Subcutaneous abdominal adipose tissue (tissue), 5 donors: Measurements from ENCODE around the gene CSNK1D.
"Not testable (repeated sequence)": the region's sequence is repeated elsewhere in the genome, so short reads cannot be mapped to it uniquely, and the experiment has no call there.

ENCODE experiments used
- H3K27ac ChIP-seq: one replicate; pipeline ENCODE4 v1.7.0; 2013; ENCODE audit warnings: low read depth, mild to moderate bottlenecking, inconsistent platforms, low read length, moderate library complexity
- H3K27me3 ChIP-seq, 5 donors: one replicate each; pipeline ENCODE4 v1.7.0; 2013; ENCODE audit warnings: low read length in 5 of 5, inconsistent platforms in 1 of 5; ENCODE audit not compliant: control insufficient read depth in 5 of 5, insufficient read depth in 4 of 5
- H3K36me3 ChIP-seq, 5 donors: one replicate each; pipeline ENCODE4 v1.7.0; 2013; ENCODE audit warnings: low read length in 5 of 5; ENCODE audit not compliant: control insufficient read depth in 5 of 5, insufficient read depth in 5 of 5
- H3K4me1 ChIP-seq, 5 donors: one replicate each; pipeline ENCODE4 v1.7.0; 2013; ENCODE audit warnings: low read length in 5 of 5, mild to moderate bottlenecking in 3 of 5, moderate library complexity in 1 of 5; ENCODE audit not compliant: control insufficient read depth in 5 of 5, insufficient read depth in 5 of 5
- H3K4me3 ChIP-seq, 5 donors: one replicate each; pipeline ENCODE4 v1.7.0; 2013; ENCODE audit warnings: low read length in 5 of 5, low read depth in 1 of 5
- H3K9ac ChIP-seq, 5 donors: one replicate each; pipeline ENCODE4 v1.7.0; 2013; ENCODE audit warnings: low read length in 5 of 5, mild to moderate bottlenecking in 4 of 5, moderate library complexity in 3 of 5
- H3K9me3 ChIP-seq, 5 donors: one replicate each; pipeline ENCODE4 v1.7.0; 2013; ENCODE audit warnings: low read length in 5 of 5; ENCODE audit not compliant: control insufficient read depth in 5 of 5
- donor health status: healthy.
- donor health status: healthy.
- donor health status: healthy.
- donor health status: healthy.
- donor health status: healthy.

Gene CSNK1D

GRCh38 chr17:82215095-82215971 is 58.2 kb downstream of the CSNK1D start:
- Histone ChIP-seq H3K27ac (no peak overlapping the region), H3K9me3 (no peaks in the 10 kb centered on the region), H3K4me3 (no peak overlapping the region), H3K36me3 (no peaks in the 10 kb centered on the region), H3K9ac (no peak overlapping the region), H3K27me3 (no peaks in the 10 kb centered on the region), H3K4me1 (peaks cover 6 to 59% (median 35%) of the 10 kb centered on the region in 5 donors)

- Histone ChIP-seq H3K27me3 (no peaks in the 10 kb centered on the region), H3K9ac (no peak overlapping the region), H3K27ac (no peak overlapping the region), H3K4me1 (peaks cover 6 to 59% (median 35%) of the 10 kb centered on the region in 5 donors), H3K36me3 (no peaks in the 10 kb centered on the region), H3K9me3 (no peaks in the 10 kb centered on the region), H3K4me3 (no peak overlapping the region)
Observed at GRCh38 chr17:82214012-82214628, 59.4 kb downstream of the CSNK1D start.

GRCh38 chr17:82213251-82214011 is 60.1 kb downstream of the CSNK1D start:
- Histone ChIP-seq H3K9ac (peak overlapping the region; percentile 48 to 85 (median 80)), H3K27ac (no peak overlapping the region), H3K4me1 (peaks cover 6 to 56% (median 35%) of the 10 kb centered on the region in 5 donors), H3K36me3 (no peaks in the 10 kb centered on the region), H3K9me3 (no peaks in the 10 kb centered on the region), H3K4me3 (peak overlapping the region; percentile 15 to 76 (median 67)), H3K27me3 (no peaks in the 10 kb centered on the region)

GRCh38 chr17:82212331-82213250 is 60.9 kb downstream of the CSNK1D start, which contains the start of gene CCDC57:
Gene CCDC57 (minus strand): TSS chr17:82212842. CDS start chr17:82201944, 10,898 bp downstream.
- Histone ChIP-seq H3K4me3 (peak within 1 kb of the TSS; percentile 54 to 76 (median 67)), H3K9ac (peak within 1 kb of the TSS; percentile 48 to 85 (median 80)), H3K27me3 (no peaks in the 10 kb centered on the region), H3K4me1 (peaks cover 6 to 50% (median 32%) of the 10 kb centered on the region in 5 donors), H3K9me3 (no peaks in the 10 kb centered on the region), H3K27ac (no peak within 1 kb of the TSS), H3K36me3 (no peaks in the 10 kb centered on the region)

- not testable (repeated sequence) for H3K36me3 ChIP-seq, H3K9me3 ChIP-seq, H3K4me3 ChIP-seq, H3K27me3 ChIP-seq, H3K9ac ChIP-seq, H3K27ac ChIP-seq
- H3K4me1 ChIP-seq: peaks cover 4 to 38% (median 20%) of the 10 kb centered on the region in 5 donors
Observed at GRCh38 chr17:82210655-82211054, 62.8 kb downstream of the CSNK1D start.

- Histone ChIP-seq H3K4me3 (peak overlapping the region in 1 of 5 donors; percentile 33), H3K27ac (no peak overlapping the region)
Observed at GRCh38 chr17:82205720-82206508, 67.6 kb downstream of the CSNK1D start.

GRCh38 chr17:82204831-82205719 is 68.4 kb downstream of the CSNK1D start:
- peaks cover 0 to 7% (median 0%) of the 10 kb centered on the region in 5 donors for H3K36me3 ChIP-seq
- H3K27me3 ChIP-seq: no peaks in the 10 kb centered on the region
- no peaks in the 10 kb centered on the region for H3K9me3 ChIP-seq
- H3K9ac ChIP-seq: no peak overlapping the region
- H3K4me1 ChIP-seq: peaks cover 0 to 18% (median 17%) of the 10 kb centered on the region in 5 donors
- H3K4me3 ChIP-seq: peak overlapping the region in 1 of 5 donors; percentile 1
- no peak overlapping the region for H3K27ac ChIP-seq

More at GRCh38 chr17:82205720-82206508, 67.6 kb downstream of the CSNK1D start:
- Histone ChIP-seq H3K27me3 (no peaks in the 10 kb centered on the region), H3K9me3 (no peaks in the 10 kb centered on the region), H3K36me3 (peaks cover 0 to 6% (median 0%) of the 10 kb centered on the region in 5 donors), H3K4me1 (peaks cover 0 to 18% (median 17%) of the 10 kb centered on the region in 5 donors), H3K9ac (peak overlapping the region in 2 of 5 donors; percentile 58 to 76)

- H3K9ac ChIP-seq: no peak overlapping the region
- H3K27me3 ChIP-seq: no peaks in the 10 kb centered on the region
- H3K27ac ChIP-seq: no peak overlapping the region
- peaks cover 0 to 13% (median 3%) of the 10 kb centered on the region in 5 donors for H3K36me3 ChIP-seq
- H3K4me1 ChIP-seq: peaks cover 0 to 18% (median 17%) of the 10 kb centered on the region in 5 donors
- H3K4me3 ChIP-seq: no peak overlapping the region
- no peaks in the 10 kb centered on the region for H3K9me3 ChIP-seq
Observed at GRCh38 chr17:82203920-82204319, 69.6 kb downstream of the CSNK1D start.
